ACC112 (cell line): Measurements from ENCODE around the gene MBP.
A peak's percentile ranks its signal among the peaks of the same experiment; 100 is the strongest.

Source experiments
- H2AFZ ChIP-seq: fragments of 200-600 bp; sonication (generic); one replicate; pipeline ENCODE4 v1.6.0; 2017; ENCODE audit warnings: antibody characterized with exemption, low read length; ENCODE audit not compliant: unreplicated experiment
- H3K27ac ChIP-seq: fragments of 200-600 bp; sonication (generic); 2 replicates; pipeline ENCODE4 v1.5.1; 2014; ENCODE audit warnings: low read depth, mild to moderate bottlenecking, antibody characterized with exemption, low read length, moderate library complexity
- H3K27me3 ChIP-seq: fragments of 200-600 bp; sonication (generic); 2 replicates; pipeline ENCODE4 v1.6.1; 2014; ENCODE audit warnings: mild to moderate bottlenecking, antibody characterized with exemption, low read length, moderate library complexity, mixed read lengths; ENCODE audit not compliant: insufficient read depth
- H3K36me3 ChIP-seq: fragments of 200-600 bp; sonication (generic); 2 replicates; pipeline ENCODE4 v1.6.1; 2016; ENCODE audit warnings: mild to moderate bottlenecking, antibody characterized with exemption, low read length, moderate library complexity, mixed read lengths; ENCODE audit not compliant: insufficient read depth
- H3K4me1 ChIP-seq: fragments of 200-600 bp; sonication (generic); one replicate; pipeline ENCODE4 v1.6.1; 2016; ENCODE audit warnings: low read length, mixed read lengths; ENCODE audit not compliant: insufficient read depth, unreplicated experiment, control insufficient read depth
- H3K4me3 ChIP-seq: fragments of 200-600 bp; sonication (generic); 2 replicates; pipeline ENCODE4 v1.5.1; 2014; ENCODE audit warnings: mild to moderate bottlenecking, low read depth, low read length
- H3K79me2 ChIP-seq: fragments of 200-600 bp; sonication (generic); one replicate; pipeline ENCODE4 v1.6.0; 2016; ENCODE audit warnings: low read length; ENCODE audit not compliant: control insufficient read depth, unreplicated experiment, insufficient read depth

The MBP gene

GRCh38 chr18:77068321-77069312 lies 64.0 kb downstream of the MBP start:
- Histone ChIP-seq H3K79me2 (no peaks in the 10 kb centered on the region), H3K4me1 (peaks cover 83% of the 10 kb centered on the region)

GRCh38 chr18:77067291-77068061 lies 65.1 kb downstream of the MBP start:
- peak overlapping the region; percentile 99 for H3K27ac ChIP-seq
- H2AFZ ChIP-seq: peak overlapping the region; percentile 46
- H3K4me3 ChIP-seq: peak overlapping the region; percentile 48
- no peaks in the 10 kb centered on the region for H3K27me3 ChIP-seq
- H3K4me1 ChIP-seq: peaks cover 85% of the 10 kb centered on the region
- no peaks in the 10 kb centered on the region for H3K79me2 ChIP-seq
- H3K36me3 ChIP-seq: peaks cover 22% of the 10 kb centered on the region

More at GRCh38 chr18:77068321-77069312, 64.0 kb downstream of the MBP start:
- peak overlapping the region; percentile 40 for H2AFZ ChIP-seq
- peaks cover 11% of the 10 kb centered on the region for H3K36me3 ChIP-seq
- H3K27ac ChIP-seq: peak overlapping the region; percentile 99
- H3K27me3 ChIP-seq: no peaks in the 10 kb centered on the region
- H3K4me3 ChIP-seq: no peak overlapping the region

- 0 out of 2 replicates have a peak overlapping the region, but pooled peaks have one; percentile 48 for H3K4me3 ChIP-seq
- H2AFZ ChIP-seq: no peak overlapping the region
- peaks cover 22% of the 10 kb centered on the region for H3K36me3 ChIP-seq
- no peaks in the 10 kb centered on the region for H3K79me2 ChIP-seq
- H3K4me1 ChIP-seq: peaks cover 81% of the 10 kb centered on the region
- H3K27ac ChIP-seq: peak overlapping the region; percentile 99
- no peaks in the 10 kb centered on the region for H3K27me3 ChIP-seq
These were observed 65.9 kb downstream of the MBP start for GRCh38 chr18:77066689-77067088.

- peaks cover 80% of the 10 kb centered on the region for H3K4me1 ChIP-seq
- no peaks in the 10 kb centered on the region for H3K27me3 ChIP-seq
- H2AFZ ChIP-seq: no peak overlapping the region
- H3K27ac ChIP-seq: peak overlapping the region; percentile 99
- H3K79me2 ChIP-seq: no peaks in the 10 kb centered on the region
- H3K4me3 ChIP-seq: no peak overlapping the region
- peaks cover 22% of the 10 kb centered on the region for H3K36me3 ChIP-seq
These were observed 66.5 kb downstream of the MBP start for GRCh38 chr18:77066101-77066500.

- Histone ChIP-seq H3K27me3 (no peaks in the 10 kb centered on the region), H3K79me2 (no peaks in the 10 kb centered on the region), H3K36me3 (peaks cover 22% of the 10 kb centered on the region), H3K4me3 (no peak overlapping the region), H2AFZ (no peak overlapping the region), H3K4me1 (peaks cover 73% of the 10 kb centered on the region), H3K27ac (peak overlapping the region; percentile 99)
These were observed 67.2 kb downstream of the MBP start for GRCh38 chr18:77065221-77065981.

- H3K27me3 ChIP-seq: no peaks in the 10 kb centered on the region
- peaks cover 22% of the 10 kb centered on the region for H3K36me3 ChIP-seq
- no peaks in the 10 kb centered on the region for H3K79me2 ChIP-seq
- H3K4me3 ChIP-seq: no peak overlapping the region
- H2AFZ ChIP-seq: no peak overlapping the region
- peaks cover 61% of the 10 kb centered on the region for H3K4me1 ChIP-seq
- H3K27ac ChIP-seq: peak overlapping the region; percentile 99; the same call in 1 of the 2 replicates
These were observed 69.3 kb downstream of the MBP start for GRCh38 chr18:77063260-77063659.

GRCh38 chr18:77062518-77063003 lies 70.0 kb downstream of the MBP start:
- Histone ChIP-seq H3K4me1 (peaks cover 57% of the 10 kb centered on the region), H3K27ac (no peak overlapping the region; the same call in 1 of the 2 replicates), H3K36me3 (peaks cover 22% of the 10 kb centered on the region), H3K4me3 (no peak overlapping the region), H3K27me3 (no peaks in the 10 kb centered on the region), H2AFZ (no peak overlapping the region), H3K79me2 (no peaks in the 10 kb centered on the region)

GRCh38 chr18:77061946-77062517 lies 70.6 kb downstream of the MBP start:
- Histone ChIP-seq H3K36me3 (peaks cover 22% of the 10 kb centered on the region), H3K4me1 (peaks cover 55% of the 10 kb centered on the region), H2AFZ (no peak overlapping the region), H3K79me2 (no peaks in the 10 kb centered on the region), H3K27ac (peak overlapping the region; percentile 58), H3K4me3 (no peak overlapping the region), H3K27me3 (no peaks in the 10 kb centered on the region)

- Histone ChIP-seq H2AFZ (no peak overlapping the region), H3K36me3 (peaks cover 22% of the 10 kb centered on the region)
These were observed 71.2 kb downstream of the MBP start for GRCh38 chr18:77061281-77061945.

More at GRCh38 chr18:77061281-77061945, 71.2 kb downstream of the MBP start:
- Histone ChIP-seq H3K27ac (peak overlapping the region; percentile 58), H3K79me2 (no peaks in the 10 kb centered on the region), H3K4me3 (no peak overlapping the region), H3K27me3 (no peaks in the 10 kb centered on the region), H3K4me1 (peaks cover 55% of the 10 kb centered on the region)
